Activated CD8-positive, alpha-beta memory T cell treated with anti-CD3 and anti-CD28 coated beads for 1 hour (primary cell): ENCODE data around the gene POLR3C.
"Not testable (repeated sequence)": the region's sequence is repeated elsewhere in the genome, so short reads cannot be mapped to it uniquely, and the experiment has no call there.

Experiments used
- DNase-seq, 2 donors: peaks; one replicate each; pipeline ENCODE4 v3.0.0-alpha.2; 2020; ENCODE audit warnings: low read depth in 1 of 2; ENCODE audit errors: extremely low read depth in 1 of 2

POLR3C gene

GRCh38 chr1:145818095-145818494 is 5.9 kb upstream of the POLR3C start:
- DNase-seq = not testable (repeated sequence)

- not testable (repeated sequence) for DNase-seq
Observed at GRCh38 chr1:145822779-145823331, 1.1 kb upstream of the POLR3C start.

GRCh38 chr1:145824499-145824842 is 471 bp downstream of the POLR3C start:
- no peak for DNase-seq

GRCh38 chr1:145826030-145826429 is 2.0 kb downstream of the POLR3C start:
- DNase-seq = no peak

GRCh38 chr1:145827966-145828365 is 4.0 kb downstream of the POLR3C start:
- DNase-seq = no peak

- no peak for DNase-seq
Observed at GRCh38 chr1:145828367-145829026, 4.5 kb downstream of the POLR3C start.

- DNase-seq = not testable (repeated sequence)
Observed at GRCh38 chr1:145830810-145831209, 6.8 kb downstream of the POLR3C start.

GRCh38 chr1:145837656-145838055 is 13.7 kb downstream of the POLR3C start:
- no peak for DNase-seq

GRCh38 chr1:145843031-145843430 is 19.0 kb downstream of the POLR3C start:
- DNase-seq = no peak

GRCh38 chr1:145845144-145845513 is 21.1 kb downstream of the POLR3C start:
- no peak for DNase-seq

GRCh38 chr1:145845514-145846161 is 21.6 kb downstream of the POLR3C start, which contains the start of gene NUDT17:
Gene NUDT17 (plus strand): TSS chr1:145845630. CDS start chr1:145845641, 11 bp downstream.
- peak; percentile 38 to 73 for DNase-seq

- DNase-seq = no peak
Observed at GRCh38 chr1:145846201-145846612, 22.2 kb downstream of the POLR3C start.

GRCh38 chr1:145847827-145848226 is 23.8 kb downstream of the POLR3C start:
- no peak for DNase-seq

- DNase-seq = no peak
Observed at GRCh38 chr1:145849356-145850160, 25.6 kb downstream of the POLR3C start.

- no peak for DNase-seq
Observed at GRCh38 chr1:145855426-145855948, 31.5 kb downstream of the POLR3C start.

GRCh38 chr1:145857170-145857569 is 33.2 kb downstream of the POLR3C start:
- no peak for DNase-seq

- peak; percentile 36 to 54 for DNase-seq
Observed at GRCh38 chr1:145858238-145858900, 34.4 kb downstream of the POLR3C start.

GRCh38 chr1:145858901-145859490 is 35.0 kb downstream of the POLR3C start, which contains the start of gene PIAS3:
Gene PIAS3 (minus strand): TSS chr1:145859081. CDS start chr1:145858990, 91 bp downstream.
- DNase-seq = peak; percentile 47 to 71

GRCh38 chr1:145859491-145860023 is 35.6 kb downstream of the POLR3C start:
- DNase-seq = peak; percentile 48 to 69
